ENCODE measurements around the gene ERBB2. TPM values are rescaled to one million over a fixed set of nuclear protein-coding genes. Genes with fewer than 3 reads are reported as not detected.

The ERBB2 gene
- total and polyA plus RNA-seq, 10 of the 15 experiments (the other 5 are each of a cell fraction or from before 2014, with no cell fraction given): 0.39 to 7.0 (median 4.3) TPM

DNA sequence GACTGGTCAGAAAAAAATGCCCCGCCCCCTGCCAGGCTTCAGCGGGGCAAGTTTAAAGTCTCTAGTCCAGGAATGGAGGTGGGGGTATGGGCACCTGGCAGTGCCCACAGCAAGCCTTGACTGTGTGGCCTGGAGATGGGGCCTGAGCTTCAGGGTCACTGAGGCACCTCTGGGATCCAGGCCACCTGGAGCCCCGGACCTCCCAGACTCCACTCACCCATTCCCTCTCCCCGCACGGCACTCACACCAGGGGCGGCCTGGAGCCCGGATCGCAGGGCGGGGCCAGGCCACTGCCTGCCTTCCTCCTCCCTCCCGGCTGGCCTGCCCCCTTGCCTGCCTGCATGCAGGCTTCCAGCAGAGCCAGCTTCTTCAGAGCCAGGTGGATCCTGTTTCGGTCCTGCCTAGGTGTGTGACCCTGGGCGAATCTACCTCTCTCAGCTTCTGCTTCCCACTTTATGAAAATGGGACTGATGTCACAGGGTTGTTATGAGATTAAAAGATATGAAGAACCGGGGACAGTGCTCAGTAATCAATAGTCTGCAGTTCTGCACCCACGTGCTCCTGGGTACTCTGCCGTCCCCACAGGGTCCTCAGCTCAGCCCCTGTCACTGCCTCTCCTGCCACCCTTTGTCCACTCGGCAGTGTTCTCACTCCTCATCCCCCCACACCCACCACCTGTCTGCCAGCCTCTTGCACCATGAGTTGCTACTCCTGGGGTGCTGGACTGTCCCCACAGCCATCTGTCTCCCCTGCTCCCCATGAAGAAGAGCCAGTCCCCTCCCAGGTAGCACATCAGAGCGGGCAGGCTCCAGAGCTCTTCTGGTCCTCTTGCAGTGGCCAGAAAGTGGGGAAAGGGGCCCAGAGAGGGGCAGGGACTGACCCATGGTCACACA lies 35.9 kb upstream of the ERBB2 start:
- peaks cover 5 to 20% of the 10 kb centered on the region in 2 experiments; a peak in 3 of 4 replicates for H3K36me3 ChIP-seq (ENCODE audit: control insufficient read depth in 2 of 2, insufficient read depth in 2 of 2, low read length in 1 of 2)
- peaks cover 4 to 6% of the 10 kb centered on the region in 2 experiments; a peak in 3 of 4 replicates for H3K27me3 ChIP-seq (replicated peaks in 1 of 2; ENCODE audit: control insufficient read depth in 2 of 2, insufficient read depth in 2 of 2, low read length in 1 of 2)
- RAD21 ChIA-PET (ENCODE audit: unreplicated experiment): no interaction called here
- H3K9me3 ChIP-seq (replicated peaks; ENCODE audit: control insufficient read depth, insufficient read depth, low read length): no peaks in the 10 kb centered on the region
- intact Hi-C loops (cut with micrococcal nuclease; ENCODE audit: unreplicated experiment) (no loop called here), in situ Hi-C loops (cut with MboI) (no loop called here)
- H3K9ac ChIP-seq (ENCODE audit: control insufficient read depth, insufficient read depth, low read length): no peak overlapping the region
- no peak for FAIRE-seq
- DNase-seq (ENCODE audit: low read depth, low spot score): no peak
- no peak for ATAC-seq
- no peak for TF ChIP-seq E4F1 (IDR thresholded peaks at IDR 0.05; ENCODE audit: borderline replicate concordance, partially characterized antibody)
- TF ChIP-seq ZNF207 (IDR thresholded peaks at IDR 0.05; ENCODE audit: borderline replicate concordance): no peak
- no peak for TF ChIP-seq TAF1 (IDR thresholded peaks at IDR 0.05; ENCODE audit: borderline replicate concordance, low read depth, low read length)
- no peak for TF ChIP-seq ZNF687 (IDR thresholded peaks at IDR 0.05)
- no peak overlapping the region for H2AFZ ChIP-seq (ENCODE audit: control insufficient read depth, low read depth, low read length)
- H3K27ac ChIP-seq (ENCODE audit: control insufficient read depth, insufficient read depth): no peak overlapping the region
- H4K20me1 ChIP-seq (ENCODE audit: control insufficient read depth, insufficient read depth): no peaks in the 10 kb centered on the region; the same call in 1 of the 2 replicates
- WGBS (ENCODE audit: insufficient coverage, insufficient replicate concordance, low lambda C conversion rate, missing lambda C conversion rate): 84% methylated on average over 17 of the region's 17 CpGs
- no peak overlapping the region for H3K4me2 ChIP-seq (ENCODE audit: control insufficient read depth, insufficient read depth)
- CTCF ChIA-PET: interaction anchor here (1.6 kb wide), 1 partner anchor 10 kb away, joined by 10 read pairs; no protein-coding TSS in a partner anchor
- POLR2A ChIA-PET: no interaction called here
- BruUV-seq (replicated peaks): no TSS peak
- SMC1A ChIA-PET (ENCODE audit: uncharacterized antibody, unreplicated experiment): no interaction called here
- H3K79me2 ChIP-seq (ENCODE audit: control insufficient read depth, insufficient read depth, low read length): no peaks in the 10 kb centered on the region
- H3K4me1 ChIP-seq (ENCODE audit: control insufficient read depth, insufficient read depth, low read length): no peaks in the 10 kb centered on the region; the same call in 1 of the 2 replicates
- no peak overlapping the region for H3K4me3 ChIP-seq
